NCI-H187 treated with DMSO at 0.1 percent for 48 hours (cell line): ENCODE results near the gene INO80C.

Experiments
- DNase-seq: peaks from one replicate; lab custom pipeline; 2025; lab: John Stamatoyannopoulos, UW

The INO80C gene

GRCh38 chr18:35426786-35427185, 71.0 kb downstream of the INO80C start:
- no peak for DNase-seq

GRCh38 chr18:35424356-35424755, 73.4 kb downstream of the INO80C start:
- no peak for DNase-seq

GRCh38 chr18:35422237-35422636, 75.5 kb downstream of the INO80C start:
- no peak for DNase-seq

GRCh38 chr18:35418610-35419009, 79.2 kb downstream of the INO80C start:
- no peak for DNase-seq
